GM23248 (cell line): Measurements from ENCODE around the gene PAFAH1B2. TPM values are rescaled to one million over a fixed set of nuclear protein-coding genes. Genes with fewer than 3 reads are reported as not detected.

Experiments
- DNase-seq: peaks from one replicate; pipeline ENCODE4 v3.0.0-alpha.2; 2015
- H2AFZ ChIP-seq: fragments of 200-600 bp; sonication (generic); 2 replicates; pipeline ENCODE4 v1.6.1; 2016; ENCODE audit warnings: antibody characterized with exemption
- H3F3A ChIP-seq: fragments of 200-600 bp; sonication (generic); 2 replicates; pipeline ENCODE4 v1.6.1; 2016; ENCODE audit warnings: mild to moderate bottlenecking, antibody characterized with exemption, mixed run types; ENCODE audit not compliant: insufficient read depth
- H3K27ac ChIP-seq: fragments of 200-600 bp; sonication (generic); 2 replicates; pipeline ENCODE4 v1.5.1; 2016; ENCODE audit warnings: mild to moderate bottlenecking
- H3K27me3 ChIP-seq: fragments of 200-600 bp; sonication (generic); replicated peaks from 2 replicates; pipeline ENCODE4 v1.6.1; 2016; ENCODE audit warnings: mild to moderate bottlenecking; ENCODE audit not compliant: insufficient read depth
- H3K36me3 ChIP-seq: fragments of 200-600 bp; sonication (generic); 2 replicates; pipeline ENCODE4 v1.6.1; 2016; ENCODE audit warnings: low read depth, mild to moderate bottlenecking
- H3K4me1 ChIP-seq: fragments of 200-600 bp; sonication (generic); 2 replicates; pipeline ENCODE4 v1.6.1; 2016; ENCODE audit warnings: mild to moderate bottlenecking; ENCODE audit not compliant: insufficient read depth
- H3K4me2 ChIP-seq: fragments of 200-600 bp; sonication (generic); one replicate; pipeline ENCODE4 v1.6.1; 2016; ENCODE audit warnings: mild to moderate bottlenecking; ENCODE audit not compliant: unreplicated experiment
- H3K4me3 ChIP-seq: fragments of 200-600 bp; sonication (generic); 2 replicates; pipeline ENCODE4 v1.5.1; 2016; ENCODE audit warnings: mild to moderate bottlenecking
- H3K79me2 ChIP-seq: fragments of 200-600 bp; sonication (generic); 2 replicates; pipeline ENCODE4 v1.6.1; 2016; ENCODE audit warnings: mild to moderate bottlenecking; ENCODE audit not compliant: insufficient read depth
- H3K9ac ChIP-seq: fragments of 200-600 bp; sonication (generic); 2 replicates; pipeline ENCODE4 v1.6.1; 2016; ENCODE audit warnings: mild to moderate bottlenecking
- H3K9me2 ChIP-seq: fragments of 200-600 bp; sonication (generic); 2 replicates; pipeline ENCODE4 v1.6.1; 2016; ENCODE audit warnings: mixed run types, mild to moderate bottlenecking, moderate library complexity; ENCODE audit not compliant: insufficient read depth
- H3K9me3 ChIP-seq: fragments of 200-600 bp; sonication (generic); one replicate; pipeline ENCODE4 v1.6.1; 2017; ENCODE audit warnings: low read depth
- H4K20me1 ChIP-seq: fragments of 200-600 bp; sonication (generic); 2 replicates; pipeline ENCODE4 v1.6.0; 2016; ENCODE audit not compliant: insufficient read depth
- EZH2 ChIP-seq: fragments of 200-600 bp; sonication (generic); IDR thresholded peaks from 2 replicates; pipeline ENCODE4 v1.6.1; 2018; ENCODE audit warnings: antibody characterized with exemption, mild to moderate bottlenecking; ENCODE audit not compliant: insufficient read depth, poor library complexity, severe bottlenecking
- EZH2phosphoT487 ChIP-seq: fragments of 200-600 bp; sonication (generic); IDR thresholded peaks from 2 replicates; pipeline ENCODE4 v1.6.1; 2018; ENCODE audit warnings: antibody characterized with exemption, moderate library complexity, mild to moderate bottlenecking, low read depth; ENCODE audit not compliant: insufficient read depth
- WGBS, 2 experiments: methylation state at CpG; one replicate each; pipeline ENCODE4 v1.1.6; 2015 to 2017; ENCODE audit warnings: low lambda C conversion rate in 2 of 2, low coverage in 1 of 2; ENCODE audit errors: missing lambda C conversion rate in 2 of 2; 5-methylcytosine and 5-hydroxymethylcytosine counted together
- in situ Hi-C: fragments of 300-500 bp; cut with MboI; formaldehyde crosslinking; loops from 2 replicates; pipeline ENCODE4 v1.15.0; 2020
- polyA plus RNA-seq: library from polyadenylated mRNA; unstranded; fragments of >200 nt; fragmentation: Nextera tagmentation; extraction: Ambion mirVana; gene quantifications from 2 replicates; pipeline ENCODE4 v1.2.1, GENCODE V29; 2016
- total RNA-seq: library from RNA; depleted of rRNA; stranded (reverse); fragments of >200 nt; shearing (Covaris generic); gene quantifications from 2 replicates; pipeline ENCODE4 v1.2.3, GENCODE V29; 2014

PAFAH1B2 gene
- total and polyA plus RNA-seq, 2 experiments from 2014 or later, result 116 to 140 TPM

DNA sequence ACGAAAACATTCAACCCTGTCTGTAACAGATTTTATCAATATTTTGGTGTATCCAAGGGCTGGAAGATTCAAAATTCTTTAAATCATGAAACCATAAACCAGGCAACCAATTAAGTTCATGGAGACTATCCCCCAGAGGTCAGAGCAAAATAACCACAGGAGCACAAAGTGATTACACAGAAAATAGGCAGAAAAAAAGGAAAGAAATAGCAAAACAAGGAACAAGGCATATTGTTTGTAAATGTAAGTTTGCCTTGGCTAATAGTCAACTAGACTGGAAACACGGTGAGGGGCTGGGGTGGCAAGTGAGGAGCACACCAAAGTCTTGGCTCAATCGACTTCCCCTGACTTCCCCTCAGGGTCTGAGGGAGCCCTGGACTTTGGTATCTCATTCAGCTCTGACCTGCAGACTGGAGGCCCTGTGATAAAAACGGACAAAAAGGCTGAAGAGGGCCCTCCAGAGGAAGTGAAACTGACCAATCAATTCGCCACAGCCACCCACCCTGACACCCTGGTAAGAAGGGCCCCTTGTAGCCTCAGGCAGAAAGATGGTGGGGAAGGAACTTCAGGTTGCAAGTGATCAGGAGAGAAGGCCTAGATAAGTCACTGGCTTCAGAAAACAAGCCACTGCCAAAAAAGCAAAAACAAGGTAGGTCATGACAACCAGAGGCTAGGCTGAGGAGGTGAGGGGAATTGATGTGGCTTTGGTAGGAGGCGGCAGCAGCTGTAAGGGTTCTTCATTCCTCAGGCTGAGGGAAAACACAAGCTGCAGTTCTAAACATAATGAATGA lies 47.7 kb upstream of the PAFAH1B2 start:
- peak; percentile 40 for DNase-seq
- 0 out of 2 replicates have a peak, but pooled peaks cover 6% of the 10 kb centered on the region for H4K20me1 ChIP-seq
- H3K27me3 ChIP-seq, result no peaks in the 10 kb centered on the region
- 25 to 26% methylated on average over 6 of the region's 6 CpGs for WGBS, 2 experiments
- H3K27ac ChIP-seq, result peak overlapping the region; percentile 78
- H3K36me3 ChIP-seq, result no peaks in the 10 kb centered on the region
- H3K4me3 ChIP-seq, result peak overlapping the region; percentile 81
- peaks cover 65% of the 10 kb centered on the region for H3K79me2 ChIP-seq
- peak overlapping the region; percentile 80 for H3K4me2 ChIP-seq
- peaks cover 42% of the 10 kb centered on the region for H3K4me1 ChIP-seq
- no peaks in the 10 kb centered on the region for H3K9me2 ChIP-seq
- peaks cover 34% of the 10 kb centered on the region for H3F3A ChIP-seq
- H2AFZ ChIP-seq, result no peak overlapping the region
- peak overlapping the region; percentile 95 for H3K9ac ChIP-seq
- in situ Hi-C loops, result no loop called here
- H3K9me3 ChIP-seq, result no peaks in the 10 kb centered on the region
- TF ChIP-seq EZH2phosphoT487 (no peak), EZH2 (no peak)

DNA sequence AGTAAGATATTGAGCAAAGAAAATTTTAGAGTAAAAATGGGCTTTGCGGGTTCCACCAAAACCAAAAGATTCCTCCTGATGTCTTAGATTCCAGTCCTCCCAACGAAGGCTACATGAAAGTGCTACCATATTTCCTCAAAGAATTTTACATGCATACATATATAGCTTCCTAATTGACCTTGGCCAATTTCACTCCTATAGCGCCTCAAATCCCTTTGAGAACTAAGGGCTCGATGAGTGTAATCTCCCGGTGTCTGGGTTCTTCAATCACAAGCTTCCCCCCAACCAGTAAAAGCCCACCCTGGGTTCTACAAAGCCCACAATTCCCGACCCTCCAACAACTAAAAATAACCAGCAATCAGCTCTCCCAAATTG lies 47.1 kb upstream of the PAFAH1B2 start:
- DNase-seq, result peak; percentile 30
- Histone ChIP-seq H3K9me2 (no peaks in the 10 kb centered on the region), H4K20me1 (0 out of 2 replicates have a peak, but pooled peaks cover 1% of the 10 kb centered on the region), H3K4me3 (peak overlapping the region; percentile 81), H3K36me3 (no peaks in the 10 kb centered on the region), H3K4me2 (peak overlapping the region; percentile 80), H3K27ac (peak overlapping the region; percentile 78), H3F3A (peaks cover 34% of the 10 kb centered on the region), H3K79me2 (peaks cover 59% of the 10 kb centered on the region), H3K4me1 (peaks cover 42% of the 10 kb centered on the region), H2AFZ (no peak overlapping the region), H3K9me3 (no peaks in the 10 kb centered on the region), H3K9ac (peak overlapping the region; percentile 95), H3K27me3 (no peaks in the 10 kb centered on the region)
- 60 to 67% methylated on average over 6 of the region's 6 CpGs for WGBS, 2 experiments
- in situ Hi-C loops, result no loop called here
- TF ChIP-seq EZH2phosphoT487, result no peak
- TF ChIP-seq EZH2, result no peak

DNA sequence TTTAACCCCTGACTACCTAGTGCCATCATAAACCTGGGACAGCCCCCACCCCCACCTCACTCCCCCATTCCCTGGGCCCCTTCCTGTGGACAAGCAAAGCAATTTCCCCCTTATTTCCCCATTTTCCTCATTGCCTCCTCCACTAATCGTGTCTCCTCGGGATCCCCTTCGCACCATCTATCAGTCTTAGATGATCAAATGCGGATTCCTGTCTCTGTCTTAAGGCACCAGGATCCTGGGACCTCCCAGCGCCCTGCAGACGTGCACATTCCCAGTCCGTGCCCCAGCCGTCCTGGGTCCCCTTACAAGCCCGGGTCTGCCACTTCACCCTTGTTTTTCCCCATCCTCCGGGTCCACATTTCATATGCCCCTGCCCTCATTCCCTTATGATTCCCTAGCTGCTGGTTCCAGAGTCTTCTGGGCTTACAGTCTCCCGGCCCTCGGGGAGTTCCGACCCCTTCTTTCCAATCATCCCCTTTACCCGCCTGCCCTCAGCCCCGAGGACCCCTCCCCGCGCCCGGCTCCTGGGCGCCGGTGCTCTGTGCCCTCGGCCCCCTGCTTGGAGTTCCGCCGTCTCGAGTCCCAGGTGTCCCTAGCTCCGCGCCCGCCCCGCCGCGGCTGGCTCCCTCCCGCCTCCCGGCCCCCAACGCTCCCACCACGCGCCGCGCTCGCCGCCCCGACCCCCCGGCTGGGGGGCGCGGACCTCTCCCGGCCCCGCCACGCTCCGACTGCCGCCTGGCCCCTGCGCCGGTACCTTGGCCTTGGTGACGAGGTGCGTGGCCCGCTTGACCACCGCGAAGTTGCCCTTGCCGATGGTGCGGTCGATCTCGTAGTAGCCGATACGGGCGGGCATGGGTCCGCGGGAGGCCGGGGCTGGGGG lies 46.5 kb upstream of the PAFAH1B2 start:
- H3K9me2 ChIP-seq, result no peaks in the 10 kb centered on the region
- peak overlapping the region; percentile 95 for H3K9ac ChIP-seq
- H4K20me1 ChIP-seq, result no peaks in the 10 kb centered on the region
- peak overlapping the region; percentile 81 for H3K4me3 ChIP-seq
- TF ChIP-seq EZH2phosphoT487 (no peak), EZH2 (no peak)
- no peaks in the 10 kb centered on the region for H3K27me3 ChIP-seq
- H3K27ac ChIP-seq, result peak overlapping the region; percentile 78
- peak overlapping the region; percentile 80 for H3K4me2 ChIP-seq
- H3K9me3 ChIP-seq, result no peaks in the 10 kb centered on the region
- H2AFZ ChIP-seq, result peak overlapping the region; percentile 28
- 1 to 2% methylated on average over 17 to 64 of the region's 65 CpGs for WGBS, 2 experiments
- in situ Hi-C loops, result no loop called here
- peaks cover 52% of the 10 kb centered on the region for H3K79me2 ChIP-seq
- H3F3A ChIP-seq, result peaks cover 34% of the 10 kb centered on the region
- peak; percentile 61 for DNase-seq
- H3K36me3 ChIP-seq, result no peaks in the 10 kb centered on the region
- peaks cover 42% of the 10 kb centered on the region for H3K4me1 ChIP-seq

DNA sequence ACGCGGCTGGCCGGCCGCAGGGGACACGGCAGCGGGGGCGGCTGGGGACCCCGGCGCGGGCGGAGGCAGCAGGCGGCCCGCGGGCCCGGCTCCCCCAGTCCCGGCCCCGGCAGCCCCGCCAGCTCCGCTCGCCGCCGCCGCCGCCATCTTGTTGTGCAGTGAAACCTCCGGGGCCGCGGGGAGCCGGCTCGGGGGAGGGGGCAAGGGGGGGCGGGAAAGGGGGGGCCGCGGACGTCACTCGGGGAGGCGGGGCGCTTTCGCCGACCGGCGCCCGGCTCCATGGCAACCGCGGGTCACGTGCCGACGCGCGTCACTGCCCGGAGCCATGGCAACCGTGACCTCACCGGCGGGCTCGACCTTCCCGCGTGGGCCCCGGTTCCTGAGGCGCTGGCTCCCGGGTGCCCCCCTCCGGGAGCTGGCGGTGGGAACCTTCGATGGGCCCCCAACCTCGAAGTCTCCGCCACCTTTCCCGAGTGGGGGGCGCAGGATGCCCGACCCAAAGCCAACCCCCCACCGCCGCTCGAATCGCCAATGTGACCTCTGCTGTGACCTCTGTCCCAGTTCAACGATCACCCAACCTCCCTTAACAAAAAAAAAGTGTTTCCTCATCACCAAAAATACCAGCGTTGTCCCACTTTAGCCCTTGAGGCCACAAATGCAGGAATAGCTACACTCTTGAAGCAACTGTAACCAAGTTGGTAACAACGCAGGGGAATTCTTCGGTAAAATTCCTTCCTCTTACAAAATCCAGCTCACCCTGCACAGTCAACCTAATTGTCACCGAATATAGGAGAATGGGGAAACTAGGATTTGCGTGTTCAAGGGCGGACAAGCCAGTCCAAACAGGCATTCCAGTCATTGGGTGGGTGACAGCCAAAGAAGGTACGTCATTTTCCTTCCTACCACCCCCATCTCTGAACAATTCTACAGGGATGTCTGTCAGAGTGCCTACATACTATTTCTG lies 45.5 kb upstream of the PAFAH1B2 start, which contains the start of gene SIK3:
TSS of gene SIK3 (minus strand) at position 160 of the 964 bp plus-strand sequence. CDS start at position 147, 13 bp downstream.
- 2% methylated on average over 28 to 65 of the region's 78 CpGs for WGBS, 2 experiments
- Histone ChIP-seq H3K9me2 (no peaks in the 10 kb centered on the region), H3K36me3 (no peaks in the 10 kb centered on the region), H2AFZ (peak within 1 kb of the TSS; percentile 75), H3K27ac (peak within 1 kb of the TSS; percentile 96), H3K4me2 (peak within 1 kb of the TSS; percentile 80), H3K9me3 (no peaks in the 10 kb centered on the region), H4K20me1 (no peaks in the 10 kb centered on the region), H3K79me2 (peaks cover 43% of the 10 kb centered on the region), H3K4me1 (peaks cover 42% of the 10 kb centered on the region), H3F3A (peaks cover 34% of the 10 kb centered on the region), H3K27me3 (no peaks in the 10 kb centered on the region), H3K9ac (peak within 1 kb of the TSS; percentile 96), H3K4me3 (peak within 1 kb of the TSS; percentile 81)
- no peak for TF ChIP-seq EZH2phosphoT487
- TF ChIP-seq EZH2, result no peak
- in situ Hi-C loops, result no loop called here
- peak; percentile 99 for DNase-seq
